HK-2 (cell line): ENCODE measurements around the gene NKPD1.

Source experiments
- DNase-seq: peaks from one replicate; pipeline ENCODE4 v3.0.0-alpha.2; 2018; ENCODE audit not compliant: unreplicated experiment

Gene NKPD1

DNA sequence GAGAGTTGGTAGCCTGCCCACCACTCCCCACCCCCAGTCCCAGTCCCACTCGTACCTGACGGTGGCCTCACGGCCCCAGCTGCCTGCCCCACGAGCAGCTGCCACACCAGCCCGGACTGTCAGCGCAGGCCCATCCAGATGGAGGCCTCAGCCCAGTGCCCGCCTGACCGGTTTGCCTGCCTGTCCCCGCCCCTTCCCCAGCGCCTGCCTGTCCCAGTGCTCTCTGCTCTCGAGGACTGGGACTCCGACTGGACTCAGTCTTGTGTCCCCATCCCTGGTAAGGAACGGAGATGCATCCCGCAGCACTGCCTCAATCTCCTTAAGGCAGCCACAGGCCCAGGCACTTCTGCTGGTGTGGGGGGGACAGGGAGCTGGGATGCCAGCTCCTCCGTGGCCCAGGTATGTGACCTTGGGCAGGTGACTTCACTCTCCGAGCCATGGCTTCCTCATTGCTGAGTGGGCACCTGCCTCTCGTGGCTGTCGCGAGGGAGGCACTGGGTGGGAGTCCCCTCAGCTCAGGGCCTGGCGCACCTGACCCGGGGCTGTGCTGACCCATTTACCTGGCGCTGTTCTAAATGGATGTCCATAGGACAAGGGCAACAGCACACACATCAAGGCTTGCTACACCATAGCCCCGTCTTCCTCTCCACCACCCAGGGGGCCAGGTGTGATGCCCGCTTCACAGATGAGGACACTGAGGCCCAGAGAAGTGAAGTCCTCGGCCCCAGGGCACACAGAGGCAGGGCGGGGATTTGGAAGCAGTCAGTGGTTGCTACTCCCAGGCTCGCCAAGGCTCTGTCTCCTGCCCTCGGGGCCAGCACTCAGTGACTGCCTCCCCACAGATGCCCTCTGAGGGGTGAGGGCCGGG, at the start of gene NKPD1:
Gene NKPD1, minus strand, starts transcription at position 113 of the 868 bp plus-strand sequence. CDS start 832 bp downstream, outside the sequence.
- no peak for DNase-seq

- no peak for DNase-seq
These were observed 45.5 kb upstream of the NKPD1 start for GRCh38 chr19:45206328-45206727.

DNA sequence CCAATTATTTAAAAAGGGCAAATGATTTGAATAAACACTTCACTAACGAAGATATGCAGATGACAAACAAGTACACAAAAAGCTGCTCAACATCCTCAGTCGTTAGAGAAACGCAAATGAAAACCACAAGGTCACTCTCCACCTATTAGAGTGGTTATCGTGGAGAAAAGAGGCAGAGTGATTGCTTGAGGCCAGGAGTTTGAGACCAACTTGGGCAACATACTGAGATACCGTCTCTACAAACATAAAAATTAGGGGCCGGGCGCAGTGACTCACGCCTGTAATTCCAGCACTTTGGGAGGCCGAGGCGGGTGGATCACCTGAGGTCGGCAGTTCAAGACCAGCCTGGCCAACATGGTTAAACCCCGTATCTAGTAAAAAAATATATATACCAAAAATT, 45.0 kb upstream of the NKPD1 start:
- DNase-seq: no peak

DNA sequence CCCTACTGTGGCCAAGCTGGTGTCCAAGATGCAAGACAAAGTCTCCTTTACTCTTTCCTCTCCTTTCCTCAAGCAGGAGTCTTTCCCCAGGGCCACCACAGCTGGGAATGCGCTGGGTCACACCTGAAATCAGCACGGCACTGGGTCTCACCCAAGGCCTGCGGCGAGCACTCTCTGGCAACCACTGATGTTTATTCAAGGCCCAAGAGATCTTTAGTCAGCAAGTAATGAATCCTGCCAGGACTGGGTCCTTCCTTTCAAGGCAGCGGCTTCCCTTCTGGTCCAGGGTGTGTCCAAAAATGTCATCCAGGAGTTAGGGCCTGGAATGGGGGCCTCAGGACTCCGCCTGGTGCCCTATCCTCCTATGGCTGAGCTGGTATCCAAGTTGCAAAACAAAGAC, 41.9 kb upstream of the NKPD1 start:
- DNase-seq: no peak

DNA sequence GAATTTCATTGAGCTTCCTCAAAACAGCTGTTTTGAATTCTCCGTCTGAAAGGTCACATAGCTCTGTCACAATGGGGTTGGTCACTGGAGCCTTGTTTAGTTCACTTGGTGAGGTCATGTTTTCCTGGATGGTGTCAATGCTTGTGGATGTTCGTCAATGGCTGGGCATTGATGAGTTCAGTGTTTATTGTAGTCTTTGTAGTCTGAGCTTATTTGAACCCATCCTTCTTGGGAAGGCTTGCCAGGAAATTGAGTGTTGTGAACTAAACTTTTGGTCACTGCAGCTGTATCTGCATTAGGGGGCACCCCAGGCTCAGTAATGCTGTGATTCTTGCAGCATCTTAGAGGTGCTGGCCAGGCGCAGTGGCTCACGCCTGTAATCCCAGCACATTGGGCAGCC, 39.8 kb upstream of the NKPD1 start:
- no peak for DNase-seq

GRCh38 chr19:45195764-45196163, 35.0 kb upstream of the NKPD1 start:
- DNase-seq: no peak

GRCh38 chr19:45191375-45191774, 30.6 kb upstream of the NKPD1 start:
- DNase-seq: no peak

DNA sequence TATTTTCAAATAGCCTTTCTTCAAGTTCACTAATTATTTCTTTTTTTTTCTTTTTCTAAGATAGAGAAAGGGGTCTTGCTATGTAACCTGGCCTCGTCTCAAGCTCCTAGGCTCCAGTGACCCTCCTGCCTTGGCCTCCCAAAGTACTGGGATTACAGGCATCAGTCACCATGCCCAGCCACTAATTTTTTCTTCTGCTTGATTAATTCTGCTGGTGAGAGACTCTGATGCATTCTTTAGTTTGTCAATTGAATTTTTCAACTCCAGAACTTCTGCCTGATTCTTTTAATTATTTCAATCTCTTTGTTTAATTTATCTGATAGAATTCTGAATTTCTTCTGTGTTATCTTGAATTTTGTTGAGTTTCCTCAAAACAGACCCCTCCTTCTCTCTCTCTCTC, 29.2 kb upstream of the NKPD1 start:
- DNase-seq: no peak

- no peak for DNase-seq
These were observed 26.8 kb upstream of the NKPD1 start for GRCh38 chr19:45187421-45188100.

GRCh38 chr19:45186509-45187334, 25.9 kb upstream of the NKPD1 start:
- DNase-seq: no peak

- DNase-seq: no peak
These were observed 23.3 kb upstream of the NKPD1 start for GRCh38 chr19:45184115-45184514.

DNA sequence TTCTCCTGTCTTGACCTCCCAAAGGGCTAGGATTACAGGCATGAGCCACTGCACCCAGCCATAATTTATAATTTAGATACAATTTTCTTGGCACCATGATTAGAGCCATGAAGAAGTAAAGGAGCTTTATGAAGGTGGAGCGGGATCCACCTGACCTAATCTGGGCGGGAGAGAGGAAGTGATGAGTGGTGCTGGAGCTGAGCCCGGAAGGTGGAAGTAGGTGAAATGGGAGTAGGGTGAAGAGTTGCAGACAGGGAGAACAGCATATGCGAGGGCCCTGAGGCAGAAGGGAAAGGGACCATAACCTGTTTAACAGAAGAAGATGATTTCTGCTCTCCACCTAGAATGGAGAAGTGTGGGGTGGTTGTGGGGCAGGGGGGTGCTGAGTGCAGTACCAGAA, 22.0 kb upstream of the NKPD1 start:
- no peak for DNase-seq

- no peak for DNase-seq
These were observed 20.2 kb upstream of the NKPD1 start for GRCh38 chr19:45180936-45181335.

DNA sequence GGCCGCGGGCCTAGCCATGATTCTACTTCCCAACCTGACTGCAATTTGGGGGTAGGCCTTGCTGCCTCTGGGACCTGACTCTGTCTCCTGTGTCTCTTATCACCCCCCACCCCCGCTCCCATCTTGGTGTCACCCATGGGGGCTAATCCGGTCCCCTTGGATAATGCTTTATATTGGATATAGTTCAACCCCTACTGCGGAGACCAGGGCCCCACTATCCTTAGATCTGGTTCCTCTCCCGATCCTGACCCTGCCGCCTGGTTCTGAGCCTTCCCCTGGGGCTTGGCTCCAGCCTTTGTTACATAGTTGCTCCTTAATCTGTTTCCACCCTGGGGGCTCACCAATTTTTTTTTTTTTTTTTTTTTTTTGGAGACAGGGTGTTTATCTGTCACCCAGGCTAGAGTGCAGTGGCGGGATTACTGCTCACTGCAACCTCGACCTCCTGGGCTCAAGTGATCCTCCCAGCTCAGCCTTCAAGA, 19.1 kb upstream of the NKPD1 start:
- DNase-seq: no peak

DNA sequence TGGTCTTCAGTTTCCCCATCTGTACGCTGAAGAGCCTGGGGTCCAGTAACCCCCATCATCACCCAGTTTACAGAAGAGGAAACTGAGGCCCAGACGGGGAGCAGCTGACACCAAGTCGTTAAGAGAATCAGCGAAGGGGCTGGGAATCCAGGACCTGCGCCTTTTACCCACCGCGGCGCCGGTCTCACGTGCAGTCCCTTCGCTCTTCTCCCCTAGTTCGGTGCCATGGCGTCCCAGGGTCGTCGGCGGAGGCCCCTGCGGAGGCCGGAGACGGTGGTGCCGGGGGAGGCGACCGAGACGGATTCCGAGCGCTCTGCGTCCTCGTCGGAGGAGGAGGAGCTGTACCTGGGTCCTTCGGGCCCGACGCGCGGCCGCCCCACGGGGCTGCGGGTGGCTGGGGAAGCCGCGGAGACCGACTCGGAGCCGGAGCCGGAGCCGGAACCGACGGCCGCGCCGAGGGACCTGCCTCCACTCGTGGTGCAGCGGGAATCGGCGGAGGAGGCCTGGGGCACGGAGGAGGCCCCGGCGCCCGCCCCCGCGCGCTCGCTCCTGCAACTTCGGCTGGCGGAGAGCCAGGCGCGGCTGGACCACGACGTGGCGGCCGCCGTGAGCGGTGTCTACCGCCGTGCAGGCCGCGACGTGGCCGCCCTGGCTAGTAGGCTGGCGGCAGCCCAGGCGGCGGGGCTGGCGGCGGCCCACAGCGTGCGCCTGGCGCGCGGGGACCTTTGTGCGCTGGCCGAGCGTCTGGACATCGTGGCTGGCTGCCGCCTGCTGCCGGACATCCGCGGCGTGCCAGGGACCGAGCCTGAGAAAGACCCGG, 18.5 kb upstream of the NKPD1 start:
- peak; percentile 58 for DNase-seq

DNA sequence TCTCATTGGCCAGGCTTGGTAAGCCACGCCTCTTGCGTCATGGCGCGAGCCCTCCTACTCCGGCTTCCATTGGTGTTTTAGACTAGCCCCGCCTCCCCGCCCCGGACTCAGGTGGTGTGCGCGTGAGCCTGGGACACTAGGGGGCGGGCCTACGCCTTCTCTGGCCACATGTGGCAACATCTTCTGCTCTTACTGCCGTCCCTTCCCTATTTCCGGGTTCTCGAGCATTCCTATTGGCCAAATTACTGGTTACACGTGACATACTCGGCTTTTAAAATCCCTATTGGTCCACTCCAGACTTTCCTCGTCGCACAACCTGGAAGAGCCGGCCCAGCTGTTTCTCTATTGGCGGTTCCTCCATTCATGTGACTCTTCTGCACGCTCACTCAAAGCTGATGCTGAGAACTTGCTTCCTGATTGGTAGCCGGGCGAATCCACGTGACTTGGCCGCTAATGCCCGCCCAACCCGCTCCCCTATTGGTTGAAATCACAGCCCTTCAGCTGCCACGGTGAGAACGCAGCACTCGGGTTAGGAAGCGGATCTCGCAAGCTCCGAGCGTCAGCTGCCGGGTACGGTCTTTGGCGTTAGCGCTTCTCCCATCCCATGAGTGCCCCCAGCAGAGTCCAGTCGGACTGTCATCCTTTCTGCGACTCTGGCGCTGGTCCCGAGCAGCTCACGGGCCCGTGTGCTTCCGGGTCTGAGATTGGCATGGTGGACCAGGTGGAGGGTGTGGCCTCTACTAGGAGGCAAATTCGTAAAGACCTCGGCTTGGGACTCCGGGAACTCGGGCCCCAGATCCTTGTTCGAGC, 17.7 kb upstream of the NKPD1 start, which contains the start of gene BLOC1S3:
Gene BLOC1S3, plus strand, starts transcription at position 523 of the 810 bp plus-strand sequence. CDS start 513 bp downstream, outside the sequence.
- DNase-seq: peak; percentile 100

DNA sequence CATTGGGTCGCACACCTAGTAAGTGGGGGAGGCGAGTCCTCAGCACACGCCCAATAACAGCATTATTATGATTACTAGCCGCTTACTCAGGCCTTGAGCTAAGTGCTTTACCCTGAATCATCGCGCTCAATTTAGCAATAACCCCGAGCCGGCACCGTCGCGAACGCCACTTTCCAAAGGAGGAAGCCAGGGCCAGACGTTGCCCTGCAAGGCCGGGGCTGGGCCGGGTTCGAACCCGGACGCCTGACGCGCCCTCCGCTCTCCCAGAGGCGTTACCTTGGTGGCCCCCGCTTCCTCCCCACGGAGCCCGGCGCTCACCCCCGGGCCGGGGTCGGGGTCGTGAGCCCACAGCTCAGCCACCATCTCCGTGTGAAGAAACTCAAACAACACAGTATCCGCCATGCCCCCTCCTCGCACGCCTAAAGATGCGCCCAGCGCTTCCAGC, 17.1 kb upstream of the NKPD1 start, which contains the start of gene TRAPPC6A:
Gene TRAPPC6A, minus strand, starts transcription at position 421 of the 445 bp plus-strand sequence. Its CDS starts 19 bp downstream, at position 402.
- peak; percentile 83 for DNase-seq

- DNase-seq: no peak
These were observed 14.9 kb upstream of the NKPD1 start for GRCh38 chr19:45175515-45176345.

GRCh38 chr19:45173816-45174215, 13.0 kb upstream of the NKPD1 start:
- peak; percentile 83 for DNase-seq
